NCI-H1436 (cell line): ENCODE measurements around the gene TPCN1.

Experiments
- DNase-seq: peaks from one replicate; lab custom pipeline; 2025; lab: John Stamatoyannopoulos, UW

The TPCN1 gene

GRCh38 chr12:113262710-113263109 lies 41.4 kb downstream of the TPCN1 start:
- no peak for DNase-seq

GRCh38 chr12:113263431-113263963 lies 42.2 kb downstream of the TPCN1 start:
- no peak for DNase-seq

DNA sequence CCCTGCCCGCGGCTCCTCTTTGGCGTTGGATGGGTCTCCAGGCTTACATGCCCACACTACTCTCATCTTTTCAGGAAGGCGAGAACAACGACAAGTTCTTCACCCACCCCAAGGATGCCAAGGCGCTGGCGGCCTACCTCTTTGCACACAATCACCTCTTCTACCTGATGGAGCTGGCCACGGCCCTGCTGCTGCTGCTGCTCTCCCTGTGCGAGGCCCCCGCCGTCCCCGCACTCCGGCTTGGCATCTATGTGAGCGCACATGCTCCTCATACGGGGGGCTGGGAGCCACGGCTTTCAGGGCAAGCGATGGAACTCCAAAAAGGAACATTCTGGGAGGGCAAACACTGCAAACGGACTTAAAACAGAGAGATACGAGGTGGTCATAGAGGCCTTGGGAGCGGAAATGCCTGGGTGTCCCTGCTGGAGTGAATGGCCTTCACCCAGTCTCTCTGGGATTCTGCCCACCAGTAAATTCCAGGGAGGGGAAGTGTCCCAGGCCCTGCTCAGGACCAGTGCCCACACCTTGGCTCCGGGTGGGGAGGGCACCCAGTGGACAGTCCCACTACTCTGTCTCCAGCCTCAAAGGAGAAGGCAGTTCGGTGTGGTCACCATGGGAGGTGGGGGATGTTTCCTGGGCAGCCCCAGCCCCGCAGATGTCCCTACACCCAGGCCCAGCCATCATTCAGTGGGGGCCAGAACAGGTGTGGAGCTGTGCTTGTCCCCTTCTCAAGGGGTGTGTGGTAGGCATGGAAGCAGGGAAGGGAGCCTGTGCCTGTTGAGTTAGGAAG lies 45.0 kb downstream of the TPCN1 start:
- no peak for DNase-seq

- no peak for DNase-seq
Observed at GRCh38 chr12:113267621-113268020, 46.4 kb downstream of the TPCN1 start.

DNA sequence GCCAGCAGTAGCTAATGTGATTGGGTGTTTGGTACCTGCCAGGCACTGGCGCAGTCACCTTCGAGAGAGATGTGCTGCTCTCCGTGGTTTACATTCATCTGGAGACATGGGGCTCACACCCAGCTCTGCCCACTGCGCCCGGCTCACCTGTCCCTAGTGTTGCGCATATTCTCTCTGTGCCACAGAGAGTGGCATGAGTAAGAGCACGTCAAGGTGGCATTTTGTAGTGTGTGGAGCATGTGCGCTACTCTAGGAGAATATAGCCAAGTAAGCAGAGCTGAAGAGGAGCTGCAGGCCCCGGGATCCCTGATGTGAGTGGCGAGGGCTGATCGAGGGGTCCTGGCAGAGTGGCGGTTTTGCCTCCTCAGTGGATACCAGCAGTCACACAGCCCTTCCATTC lies 46.9 kb downstream of the TPCN1 start:
- no peak for DNase-seq

DNA sequence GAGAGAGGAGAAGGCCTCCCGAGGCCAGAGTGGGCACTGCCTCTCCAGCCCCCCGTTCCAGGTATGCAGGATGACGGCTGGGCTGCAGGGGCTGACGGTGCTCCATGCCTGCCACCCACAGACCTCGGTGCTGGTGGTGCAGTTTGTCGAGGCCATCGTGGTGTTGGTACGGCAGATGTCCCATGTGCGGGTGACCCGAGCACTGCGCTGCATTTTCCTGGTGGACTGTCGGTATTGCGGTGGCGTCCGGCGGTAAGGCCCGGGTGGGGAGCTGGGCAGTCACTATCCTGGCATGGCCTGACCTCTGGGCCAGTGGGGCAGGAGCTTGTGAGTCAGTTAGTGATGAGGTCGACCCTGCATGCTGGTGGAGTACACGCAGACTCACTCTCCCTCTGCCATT lies 47.4 kb downstream of the TPCN1 start:
- no peak for DNase-seq

DNA sequence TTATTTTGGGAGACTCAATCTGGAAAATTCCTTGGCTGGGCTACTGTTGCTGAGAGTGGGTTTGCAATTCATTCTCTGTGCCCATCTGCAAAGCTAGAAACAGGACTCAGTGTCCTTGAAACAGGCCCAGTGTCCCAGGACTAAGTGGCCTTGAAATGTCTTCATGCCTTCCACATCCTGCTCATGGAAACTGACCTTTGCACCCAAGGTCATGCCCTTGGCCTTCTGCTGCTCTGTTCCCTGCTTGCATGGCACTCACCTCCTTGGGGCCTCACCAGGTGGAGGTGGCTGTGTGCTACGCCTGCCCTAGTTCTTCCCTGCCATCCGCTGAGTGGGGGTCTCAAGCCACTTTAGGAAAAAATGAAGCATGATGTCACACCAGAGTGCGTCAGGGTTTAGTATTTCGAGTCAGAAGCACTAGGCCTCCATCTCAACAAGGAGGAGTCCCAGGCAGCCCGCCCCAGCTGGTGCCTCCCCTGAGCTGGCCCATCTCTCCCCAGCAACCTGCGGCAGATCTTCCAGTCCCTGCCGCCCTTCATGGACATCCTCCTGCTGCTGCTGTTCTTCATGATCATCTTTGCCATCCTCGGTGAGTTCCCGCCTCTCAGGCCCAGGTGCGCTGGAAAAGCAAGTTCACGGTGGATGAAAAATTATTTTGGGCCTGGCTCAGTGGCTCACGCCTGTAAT lies 48.1 kb downstream of the TPCN1 start:
- no peak for DNase-seq

- DNase-seq: no peak
Observed at GRCh38 chr12:113270709-113271009, 49.4 kb downstream of the TPCN1 start.

DNA sequence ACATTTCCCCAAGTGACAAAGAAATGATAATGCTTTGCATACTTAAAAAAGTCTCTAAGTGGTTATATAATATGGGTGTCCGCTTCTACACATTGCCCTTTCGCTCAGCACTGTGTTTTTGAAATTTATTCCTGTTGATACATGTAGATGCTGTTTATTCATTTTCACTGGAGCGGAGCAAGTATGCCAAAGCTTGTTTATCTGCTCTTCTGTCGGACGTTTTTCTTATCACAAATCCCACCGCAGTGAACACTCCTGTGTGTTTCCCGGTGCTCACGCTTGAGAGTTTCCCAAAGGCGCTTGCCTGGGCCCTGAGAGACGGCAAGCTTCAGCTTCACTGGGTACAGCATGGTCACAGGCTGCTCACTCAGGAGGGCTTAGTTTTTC lies 50.2 kb downstream of the TPCN1 start:
- DNase-seq: no peak

DNA sequence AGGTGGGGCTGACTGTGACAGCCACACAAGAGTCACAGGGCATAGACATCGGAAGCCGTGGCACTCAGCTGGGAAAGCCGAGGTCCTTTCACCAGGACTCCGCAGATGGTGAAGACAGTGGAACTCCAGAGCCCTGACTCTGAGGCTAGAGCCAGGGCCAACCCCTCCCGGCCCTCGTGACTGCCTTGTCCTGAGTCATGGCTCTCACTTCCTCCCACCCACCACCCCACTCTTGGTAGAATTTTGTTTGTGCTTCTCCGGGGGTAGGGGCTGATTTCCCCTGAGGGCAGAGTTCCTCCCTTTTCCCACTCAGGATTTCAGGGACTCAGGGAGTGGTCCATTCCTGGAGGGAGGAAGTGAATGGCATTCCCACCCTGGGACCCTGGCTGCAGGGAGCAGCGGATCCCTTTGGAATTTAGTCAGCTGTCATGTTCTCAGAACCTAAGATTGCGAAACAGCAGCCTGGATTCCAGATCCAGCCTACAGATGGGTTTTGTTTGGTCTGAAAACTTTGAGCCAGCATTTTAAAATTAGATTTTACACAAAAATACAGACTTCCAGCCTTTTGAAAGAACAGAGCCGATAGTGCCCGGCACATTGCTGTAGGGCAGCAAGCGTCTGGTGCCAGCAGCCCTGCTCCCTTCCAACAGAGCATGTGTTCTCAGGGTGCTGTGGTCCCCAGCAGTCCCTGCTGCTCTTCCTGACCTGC lies 50.7 kb downstream of the TPCN1 start:
- no peak for DNase-seq

GRCh38 chr12:113273053-113273725 lies 51.9 kb downstream of the TPCN1 start:
- no peak for DNase-seq

GRCh38 chr12:113274848-113275247 lies 53.6 kb downstream of the TPCN1 start:
- no peak for DNase-seq

DNA sequence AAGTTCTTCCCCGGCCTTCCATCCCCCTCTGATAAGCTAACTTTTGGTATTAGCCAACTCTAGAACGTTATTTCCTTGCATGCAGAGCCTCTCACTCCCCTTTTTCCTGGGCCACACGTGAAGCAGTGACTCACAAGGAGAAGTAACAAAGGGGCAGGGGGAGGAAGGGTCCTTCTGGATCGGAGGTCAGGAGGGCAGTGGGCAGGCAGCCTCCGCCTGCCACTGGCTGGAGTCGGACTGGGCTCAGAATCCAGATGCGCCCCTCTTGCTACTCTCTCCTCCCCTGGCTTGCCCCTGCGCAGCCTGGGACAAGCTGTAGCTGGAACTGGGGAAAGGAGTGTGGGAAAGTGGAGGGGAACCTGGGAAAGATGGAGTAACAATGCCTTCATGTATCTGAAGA lies 55.0 kb downstream of the TPCN1 start:
- DNase-seq: no peak

DNA sequence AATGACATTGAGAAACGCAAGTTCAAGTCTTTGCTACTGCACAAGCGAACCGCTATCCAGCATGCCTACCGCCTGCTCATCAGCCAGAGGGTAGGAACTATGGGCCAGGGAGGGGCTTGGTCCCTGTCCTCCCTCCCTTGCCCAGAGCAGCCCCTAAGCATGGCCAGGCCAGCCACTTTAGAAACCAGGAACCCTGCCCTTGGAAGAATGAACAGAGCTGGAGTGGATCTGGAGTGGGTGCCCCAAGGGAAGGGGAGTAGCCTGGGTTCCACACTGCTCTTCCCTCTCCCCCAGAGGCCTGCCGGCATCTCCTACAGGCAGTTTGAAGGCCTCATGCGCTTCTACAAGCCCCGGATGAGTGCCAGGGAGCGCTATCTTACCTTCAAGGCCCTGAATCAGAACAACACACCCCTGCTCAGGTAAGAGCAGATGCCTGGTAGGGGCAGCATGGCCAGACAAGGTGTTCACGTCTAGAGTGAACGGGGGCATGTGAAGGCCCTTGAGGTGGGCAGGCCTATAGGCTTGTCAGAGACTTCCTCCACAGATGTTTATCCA lies 55.8 kb downstream of the TPCN1 start:
- DNase-seq: no peak

- no peak for DNase-seq
Observed at GRCh38 chr12:113277511-113277910, 56.2 kb downstream of the TPCN1 start.

DNA sequence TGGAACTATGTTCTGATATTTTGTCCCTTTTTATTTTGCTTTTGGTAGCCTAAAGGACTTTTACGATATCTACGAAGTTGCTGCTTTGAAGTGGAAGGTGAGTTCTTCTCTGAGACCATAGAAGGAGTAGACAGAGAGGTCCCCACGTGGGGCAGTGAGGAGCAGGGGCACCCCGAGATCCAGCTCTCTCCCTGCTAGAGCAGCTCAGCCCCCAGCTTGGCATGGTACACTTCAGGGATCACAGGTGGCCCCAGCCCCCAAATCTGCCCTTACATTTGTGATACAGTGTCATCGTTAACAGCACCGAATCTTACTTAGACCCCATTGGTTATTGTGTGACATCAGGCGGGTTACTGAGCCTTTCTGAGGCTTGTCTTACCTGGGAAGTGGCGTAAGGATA lies 56.9 kb downstream of the TPCN1 start:
- no peak for DNase-seq

- no peak for DNase-seq
Observed at GRCh38 chr12:113278633-113279032, 57.4 kb downstream of the TPCN1 start.

- DNase-seq: no peak
Observed at GRCh38 chr12:113284751-113285150, 63.5 kb downstream of the TPCN1 start.

DNA sequence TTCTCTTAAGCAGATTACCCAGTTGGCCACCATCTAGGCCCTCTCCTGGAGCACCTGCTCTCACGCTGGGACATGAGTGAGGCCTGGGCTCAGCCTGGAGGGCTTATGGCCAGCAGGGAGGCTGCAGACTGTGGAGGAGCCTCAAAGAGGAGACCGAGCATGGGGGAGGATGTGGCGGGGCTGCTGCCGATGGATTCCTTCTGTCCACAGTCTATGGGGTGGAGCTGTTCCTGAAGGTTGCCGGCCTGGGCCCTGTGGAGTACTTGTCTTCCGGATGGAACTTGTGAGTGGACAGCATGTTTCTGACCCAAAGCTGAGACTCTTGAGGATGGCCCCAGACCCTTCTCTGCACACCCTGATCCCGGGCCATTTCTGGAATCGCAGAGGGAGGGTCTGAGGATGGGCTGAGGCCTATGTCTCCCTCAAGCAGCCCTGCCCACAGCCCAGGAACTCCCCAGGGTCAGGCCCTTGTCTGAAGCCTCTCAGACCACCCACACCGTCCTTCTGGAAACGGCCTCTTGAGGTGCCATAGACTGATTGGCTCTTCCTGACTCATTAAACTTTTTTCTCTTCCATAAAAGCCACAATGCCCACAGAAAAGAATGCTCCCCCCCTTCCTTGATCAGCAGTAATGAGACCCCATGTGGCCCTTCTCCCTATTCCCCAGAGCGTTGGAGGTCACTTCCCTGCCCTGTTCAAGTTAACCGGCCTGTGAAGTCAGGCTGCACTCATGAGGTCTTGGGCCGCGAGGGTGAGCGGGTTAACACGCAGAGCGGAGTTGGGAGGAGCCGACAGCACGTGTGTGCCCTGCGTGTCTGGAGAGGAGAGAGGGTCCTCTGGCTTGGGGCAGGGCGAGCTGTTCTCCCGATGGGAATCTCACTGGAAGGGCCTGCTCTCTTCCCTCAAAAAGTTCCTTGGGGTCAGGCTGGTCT lies 64.7 kb downstream of the TPCN1 start:
- no peak for DNase-seq

DNA sequence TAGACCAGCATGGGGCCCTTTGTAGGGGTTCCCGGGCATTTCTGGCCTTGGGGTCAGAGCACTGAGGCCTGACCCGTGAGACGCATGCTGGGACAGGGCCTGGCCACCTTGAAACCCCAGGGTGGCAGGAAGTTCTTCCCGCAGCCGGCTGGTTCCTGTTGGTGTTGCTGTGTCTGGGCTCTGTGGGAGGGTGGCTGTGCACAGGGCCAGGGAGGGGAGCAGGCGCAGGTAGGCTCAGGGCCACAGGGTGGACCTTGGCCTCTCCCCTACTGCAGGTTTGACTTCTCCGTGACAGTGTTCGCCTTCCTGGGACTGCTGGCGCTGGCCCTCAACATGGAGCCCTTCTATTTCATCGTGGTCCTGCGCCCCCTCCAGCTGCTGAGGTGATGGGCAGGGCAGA lies 65.4 kb downstream of the TPCN1 start:
- no peak for DNase-seq
